HPDE6-E6E7 (cell line): Measurements from ENCODE around the gene DNAJC22.
"Not testable (repeated sequence)": the region's sequence is repeated elsewhere in the genome, so short reads cannot be mapped to it uniquely, and the experiment has no call there.

Experiments
- DNase-seq: peaks from one replicate; pipeline ENCODE4 v3.0.0; 2011; ENCODE audit warnings: missing footprints; ENCODE audit errors: extremely low spot score

Gene DNAJC22

DNA sequence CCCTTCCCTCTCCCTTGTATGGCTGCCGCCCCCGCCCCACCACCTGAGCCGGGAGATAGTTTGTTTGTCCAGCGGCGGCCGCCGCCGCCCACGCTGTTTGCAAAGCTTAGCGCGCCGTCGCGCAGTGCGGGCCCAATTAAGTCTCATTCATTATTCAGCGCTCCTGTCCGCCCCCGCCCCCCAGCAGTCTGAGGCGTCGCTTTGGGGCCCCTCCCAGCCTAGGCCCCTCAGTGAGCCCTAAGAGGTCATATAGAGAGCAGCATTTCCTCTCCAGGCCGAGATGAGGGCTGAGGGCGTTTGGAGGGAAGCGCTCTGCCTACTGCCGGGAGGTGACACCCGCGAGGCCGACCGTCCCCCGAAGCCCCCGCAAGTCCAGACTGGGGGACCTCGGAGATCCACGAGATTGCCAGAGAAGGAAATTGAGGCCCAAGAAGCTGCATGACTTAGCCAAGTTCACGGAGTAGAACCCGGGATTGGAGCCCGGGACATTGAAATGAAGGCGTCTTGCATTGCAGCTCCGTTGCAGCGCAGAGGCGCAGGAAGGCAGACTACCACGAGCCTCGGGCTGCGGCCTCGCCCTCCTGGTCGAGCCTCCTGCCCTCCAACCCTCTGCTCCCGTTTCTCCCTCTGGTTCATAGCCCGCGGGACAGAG is at the start of gene DNAJC22:
Gene DNAJC22, plus strand, starts transcription at position 230 of the 652 bp plus-strand sequence. CDS start 1,985 bp downstream, outside the sequence.
- no peak for DNase-seq

DNA sequence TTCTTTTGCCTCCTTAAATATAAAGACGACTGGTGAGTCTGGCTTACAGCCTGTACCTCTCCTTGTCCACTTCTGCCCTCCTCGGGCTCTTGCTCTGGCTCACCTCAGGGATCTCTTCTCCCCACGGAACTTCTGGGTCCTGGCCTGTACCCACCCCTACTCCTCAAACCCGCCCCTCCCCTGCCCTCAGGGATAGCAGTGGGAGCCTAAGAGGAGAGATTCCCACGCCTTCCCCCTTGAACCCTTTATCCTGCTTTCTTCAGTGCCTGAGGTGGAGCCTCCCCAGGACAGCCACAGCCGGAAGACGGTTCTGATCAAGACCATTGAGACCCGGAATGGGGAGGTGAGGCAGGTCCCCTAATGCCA is 49.0 kb upstream of the DNAJC22 start:
- DNase-seq = no peak

DNA sequence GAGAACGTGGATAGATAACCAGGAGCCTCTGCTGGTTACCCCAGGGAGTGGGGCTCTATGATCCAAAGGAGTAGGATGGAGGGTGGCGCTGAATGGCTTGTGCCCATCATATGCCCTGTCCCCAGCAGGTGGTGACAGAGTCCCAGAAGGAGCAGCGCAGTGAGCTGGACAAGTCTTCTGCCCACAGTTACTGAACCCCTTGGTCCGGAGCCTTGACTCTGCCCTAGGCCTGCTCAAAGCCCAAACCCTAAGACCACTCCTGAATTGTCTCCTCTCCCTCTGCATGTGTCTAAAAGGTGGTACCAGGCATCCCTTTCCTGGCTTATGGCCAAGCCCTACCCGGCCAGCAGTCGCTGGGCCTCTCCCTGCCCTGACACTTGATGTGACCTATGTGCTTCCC is 48.5 kb upstream of the DNAJC22 start:
- DNase-seq = no peak

DNA sequence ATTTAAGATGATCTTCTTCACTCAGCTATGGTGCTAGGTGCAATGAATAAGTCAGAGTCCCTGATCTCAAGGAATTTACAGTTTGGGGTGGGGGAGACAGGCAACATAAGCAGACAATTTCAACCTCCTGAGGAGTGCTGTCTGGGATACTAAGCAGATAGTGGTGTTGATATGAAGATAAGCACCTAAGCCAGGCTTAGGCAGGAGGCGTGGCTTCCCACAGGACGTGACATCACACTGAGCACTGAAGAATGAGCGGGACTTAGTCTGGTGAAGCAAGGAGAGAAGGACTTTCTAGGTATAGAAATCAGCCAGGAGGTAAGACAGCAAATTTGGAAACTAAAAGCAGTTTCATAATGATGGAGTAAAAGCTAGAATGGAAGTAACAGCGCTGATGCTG is 44.9 kb upstream of the DNAJC22 start:
- DNase-seq = no peak

DNA sequence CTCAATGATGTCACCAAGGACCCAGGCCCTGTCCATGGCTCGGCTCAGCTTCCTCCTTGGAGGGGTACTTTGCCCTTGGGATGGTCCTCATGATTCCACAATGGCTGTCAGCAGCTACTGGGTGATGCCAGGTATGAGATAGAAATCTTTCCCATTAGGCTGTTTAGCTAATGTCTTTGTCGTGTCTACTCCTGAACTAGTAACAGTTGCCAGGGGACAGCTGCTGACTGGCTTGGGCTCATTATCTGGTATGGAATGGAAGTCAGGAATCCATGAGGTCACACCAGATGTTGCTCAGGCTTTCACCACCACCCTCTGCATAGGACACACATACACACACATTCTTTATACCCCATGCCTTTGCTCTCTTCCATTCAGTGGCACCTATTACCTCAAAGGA is 42.5 kb upstream of the DNAJC22 start:
- no peak for DNase-seq

DNA sequence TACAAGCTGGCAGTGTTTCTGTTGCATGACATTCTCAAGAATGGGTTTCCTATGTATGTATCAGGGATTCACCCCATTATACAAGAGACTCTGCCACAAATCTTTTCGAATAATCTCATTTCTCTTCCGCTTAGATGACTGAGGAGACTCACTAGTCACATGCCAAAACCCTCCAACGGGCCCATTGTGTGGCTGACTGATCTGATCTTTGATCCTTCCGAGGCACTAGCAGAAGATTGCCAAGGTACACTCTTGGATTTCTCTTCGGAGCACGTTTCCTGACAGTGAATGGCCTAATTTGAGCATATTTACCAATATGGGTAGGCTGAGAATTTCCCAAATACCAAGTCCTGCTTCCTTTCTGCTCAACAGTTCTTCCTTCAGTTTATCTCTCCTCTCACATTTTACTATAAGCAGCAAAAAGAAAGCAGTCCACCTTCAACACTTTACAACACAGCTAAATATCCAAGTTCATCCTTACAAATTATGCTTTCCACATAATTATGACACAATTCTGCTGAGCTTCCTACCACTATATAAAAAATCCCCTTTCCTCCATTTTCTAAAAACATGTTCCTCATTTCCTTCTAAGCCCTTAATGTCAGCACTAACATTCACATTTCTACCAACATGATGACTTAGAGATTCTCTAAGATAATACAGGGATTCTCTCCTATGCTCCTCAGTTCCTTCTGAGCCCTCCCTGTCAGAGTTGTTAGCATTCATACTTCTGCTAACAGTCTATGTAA is 40.8 kb upstream of the DNAJC22 start:
- DNase-seq = no peak

DNA sequence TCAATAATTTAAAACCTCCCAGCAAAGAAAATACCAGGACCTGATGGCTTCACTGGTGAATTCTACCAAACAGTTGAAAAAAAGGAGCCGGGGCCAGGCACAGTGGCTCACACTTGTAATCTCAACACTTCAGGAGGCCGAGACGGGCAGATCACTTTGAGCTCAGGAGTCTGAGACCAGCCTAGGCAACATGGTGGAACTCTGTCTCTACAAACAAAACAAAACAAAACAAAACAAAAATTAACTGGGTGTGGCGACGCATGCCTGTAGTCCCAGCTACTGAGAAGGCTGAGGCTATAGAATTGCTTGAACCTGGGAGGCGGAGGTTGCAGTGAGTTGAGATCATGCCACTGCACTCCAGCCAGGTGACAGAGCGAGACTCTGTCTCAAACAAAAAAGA is 37.3 kb upstream of the DNAJC22 start:
- no peak for DNase-seq

DNA sequence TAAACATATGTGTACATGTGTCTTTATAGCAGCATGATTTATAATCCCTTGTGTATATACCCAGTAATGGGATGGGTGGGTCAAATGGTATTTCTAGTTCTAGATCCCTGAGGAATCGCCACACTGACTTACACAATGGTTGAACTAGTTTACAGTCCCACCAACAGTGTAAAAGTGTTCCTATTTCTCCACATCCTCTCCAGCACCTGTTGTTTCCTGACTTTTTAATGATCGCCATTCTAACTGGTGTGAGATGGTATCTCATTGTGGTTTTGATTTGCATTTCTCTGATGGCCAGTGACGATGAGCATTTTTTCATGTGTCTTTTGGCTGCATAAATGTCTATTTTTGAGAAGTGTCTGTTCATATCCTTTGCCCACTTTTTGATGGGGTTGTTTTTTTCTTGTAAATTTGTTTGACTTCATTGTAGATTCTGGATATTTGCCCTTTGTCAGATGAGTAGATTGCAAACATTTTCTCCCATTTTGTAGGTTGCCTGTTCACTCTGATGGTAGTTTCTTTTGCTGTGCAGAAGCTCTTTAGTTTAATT is 36.2 kb upstream of the DNAJC22 start:
- not testable (repeated sequence) for DNase-seq

DNA sequence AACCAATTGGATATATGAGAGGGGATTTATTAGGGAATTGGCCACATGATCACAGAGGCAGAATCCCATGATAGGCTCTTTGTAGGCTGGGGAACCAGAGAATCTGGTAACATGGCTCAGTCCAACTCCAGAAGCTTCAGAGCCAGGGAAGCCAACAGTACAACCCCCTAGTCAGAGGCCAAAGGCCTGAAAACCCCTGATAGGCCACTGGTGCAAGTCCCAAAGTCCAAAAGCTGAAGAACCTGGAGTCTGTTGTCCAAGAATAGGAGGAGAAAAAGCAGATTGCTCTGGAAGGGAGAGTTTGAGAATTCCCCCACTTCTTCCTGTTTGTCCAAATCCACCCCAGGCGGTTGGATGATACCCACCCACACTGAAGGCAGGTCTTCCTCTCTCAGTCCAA is 31.9 kb upstream of the DNAJC22 start:
- DNase-seq = no peak

DNA sequence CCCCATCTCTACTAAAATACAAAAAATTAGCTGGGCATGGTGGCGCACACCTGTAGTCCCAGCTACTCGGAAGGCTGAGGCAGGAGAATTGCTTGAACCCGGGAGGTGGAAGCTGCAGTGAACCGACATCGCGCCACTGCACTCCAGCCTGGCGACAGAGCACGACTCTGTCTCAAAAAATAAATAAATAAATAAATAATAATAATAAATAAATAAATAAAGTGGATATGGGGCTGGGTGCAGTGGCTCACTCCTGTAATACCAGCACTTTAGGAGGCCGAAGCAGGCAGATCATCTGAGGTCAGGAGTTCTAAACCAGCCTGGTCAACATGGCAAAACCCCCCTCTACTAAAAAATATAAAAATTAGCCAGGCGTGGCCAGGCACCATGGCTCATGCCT is 29.6 kb upstream of the DNAJC22 start:
- not testable (repeated sequence) for DNase-seq

DNA sequence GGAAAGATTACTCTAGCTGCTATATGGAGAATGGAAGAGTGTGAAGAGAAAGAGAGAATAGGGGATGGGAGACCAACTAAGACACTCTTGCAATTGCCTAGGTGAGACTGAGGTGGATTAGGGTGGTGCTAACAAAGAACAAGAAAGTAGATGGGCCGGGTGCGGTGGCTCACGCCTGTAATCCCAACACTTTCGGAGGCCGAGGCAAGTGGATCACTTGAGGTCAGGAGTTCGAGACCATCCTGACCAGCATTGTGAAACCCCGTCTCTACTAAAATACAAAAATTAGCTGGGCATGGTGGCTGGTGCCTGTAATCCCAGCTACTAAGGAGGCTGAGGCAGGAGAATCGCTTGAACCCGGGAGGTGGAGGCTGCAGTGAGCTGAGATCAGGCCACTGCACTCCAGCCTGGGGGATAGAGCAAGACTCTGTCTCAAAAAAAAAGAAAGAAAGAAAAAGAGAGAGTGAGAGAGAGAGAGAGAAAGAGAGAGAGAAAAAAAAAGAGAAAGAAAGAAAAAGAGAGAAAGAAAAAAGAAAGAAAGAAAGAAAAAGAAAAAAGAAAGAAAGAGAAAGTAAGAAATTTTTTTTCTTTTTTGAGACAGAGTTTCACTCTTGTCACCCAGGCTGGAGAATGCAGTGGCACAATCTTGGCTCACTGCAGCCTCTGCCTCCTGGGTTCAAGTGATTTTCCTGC is 26.1 kb upstream of the DNAJC22 start:
- not testable (repeated sequence) for DNase-seq

DNA sequence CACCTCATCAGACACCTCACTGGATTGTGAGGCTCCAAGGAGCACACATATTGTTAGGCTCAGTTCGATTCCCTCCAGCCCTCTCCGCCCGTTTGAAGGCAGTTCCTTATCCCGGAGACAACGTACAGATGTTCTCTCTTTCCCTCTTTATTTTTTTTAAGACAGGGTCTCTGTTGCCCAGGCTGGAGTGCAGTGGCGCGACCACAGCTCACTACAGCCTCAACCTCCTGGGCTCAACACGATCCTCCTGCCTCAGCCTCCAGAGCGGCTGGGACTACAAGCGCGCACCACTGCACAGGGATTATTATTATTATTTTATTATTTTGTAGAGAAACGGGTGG is 24.4 kb upstream of the DNAJC22 start:
- DNase-seq = no peak

DNA sequence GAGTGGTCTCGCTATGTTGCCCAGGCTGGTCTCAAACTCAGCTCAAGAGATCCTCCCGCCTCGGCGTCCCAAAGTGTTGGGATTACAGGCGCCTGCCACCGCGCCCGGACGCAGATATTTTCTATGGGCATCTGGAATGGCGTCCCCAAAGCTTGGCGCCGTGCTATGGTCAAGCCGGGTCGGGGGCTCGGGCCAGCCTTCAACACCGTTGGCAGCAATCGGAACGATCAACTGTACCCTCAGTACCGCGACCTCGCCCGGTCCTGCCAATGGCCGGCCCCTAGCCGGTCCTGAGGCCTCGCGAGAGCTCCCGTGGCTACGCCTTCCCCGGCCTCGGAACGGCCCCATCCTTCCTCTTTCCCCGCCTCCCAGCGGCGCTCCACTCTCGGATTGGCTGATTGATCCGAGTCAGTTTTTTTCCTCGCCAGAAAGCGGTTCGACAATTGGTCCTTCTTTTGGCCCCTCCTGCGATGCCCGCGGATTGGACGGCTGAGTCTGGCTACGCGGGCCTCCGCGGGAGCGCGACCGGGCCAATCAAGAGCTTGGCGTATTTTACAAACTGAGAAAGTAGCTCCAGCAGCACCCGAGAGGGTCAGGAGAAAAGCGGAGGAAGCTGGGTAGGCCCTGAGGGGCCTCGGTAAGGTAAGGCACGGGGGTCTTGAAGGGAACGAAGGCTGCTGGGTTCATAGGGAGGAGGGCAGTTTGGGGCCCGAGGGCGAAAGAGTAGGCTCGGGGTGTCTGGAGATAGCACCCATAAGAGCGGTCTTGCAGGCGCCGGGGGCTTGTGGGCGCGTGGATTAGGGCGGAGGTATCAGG is 23.8 kb upstream of the DNAJC22 start, which contains the start of gene TROAP:
Gene TROAP, plus strand, starts transcription at position 548 of the 816 bp plus-strand sequence. CDS start 354 bp downstream, outside the sequence.
- peak; percentile 99 for DNase-seq

DNA sequence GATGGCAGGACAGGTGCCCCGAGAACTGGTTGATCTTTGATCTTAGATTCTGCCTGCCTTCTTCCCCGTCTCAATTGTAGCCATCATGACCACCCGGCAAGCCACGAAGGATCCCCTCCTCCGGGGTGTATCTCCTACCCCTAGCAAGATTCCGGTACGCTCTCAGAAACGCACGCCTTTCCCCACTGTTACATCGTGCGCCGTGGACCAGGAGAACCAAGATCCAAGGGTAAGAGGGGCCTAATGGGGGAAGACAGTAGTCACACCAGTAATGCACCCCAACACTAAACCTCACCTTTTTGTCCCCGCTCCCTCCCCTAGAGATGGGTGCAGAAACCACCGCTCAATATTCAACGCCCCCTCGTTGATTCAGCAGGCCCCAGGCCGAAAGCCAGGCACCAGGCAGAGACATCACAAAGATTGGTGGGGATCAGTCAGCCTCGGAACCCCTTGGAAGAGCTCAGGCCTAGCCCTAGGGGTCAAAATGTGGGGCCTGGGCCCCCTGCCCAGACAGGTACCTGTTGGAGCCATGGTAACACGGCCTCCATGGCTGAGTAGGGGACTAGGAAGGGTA is 23.1 kb upstream of the DNAJC22 start:
- no peak for DNase-seq

DNA sequence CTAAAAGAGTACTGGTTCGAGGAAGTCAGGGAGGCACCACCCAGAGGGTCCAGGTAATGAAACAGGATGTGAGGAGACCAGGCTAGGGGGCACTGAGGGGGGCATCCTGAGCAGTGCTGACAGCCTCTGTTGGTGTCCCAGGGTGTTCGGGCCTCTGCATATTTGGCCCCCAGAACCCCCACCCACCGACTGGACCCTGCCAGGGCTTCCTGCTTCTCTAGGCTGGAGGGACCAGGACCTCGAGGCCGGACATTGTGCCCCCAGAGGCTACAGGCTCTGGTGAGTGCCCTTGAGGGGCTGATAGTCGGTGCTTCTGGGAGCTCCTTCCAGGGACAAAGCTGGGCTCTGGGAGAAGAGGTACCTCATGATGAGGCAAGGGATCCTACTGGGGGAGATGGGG is 21.1 kb upstream of the DNAJC22 start:
- no peak for DNase-seq

DNA sequence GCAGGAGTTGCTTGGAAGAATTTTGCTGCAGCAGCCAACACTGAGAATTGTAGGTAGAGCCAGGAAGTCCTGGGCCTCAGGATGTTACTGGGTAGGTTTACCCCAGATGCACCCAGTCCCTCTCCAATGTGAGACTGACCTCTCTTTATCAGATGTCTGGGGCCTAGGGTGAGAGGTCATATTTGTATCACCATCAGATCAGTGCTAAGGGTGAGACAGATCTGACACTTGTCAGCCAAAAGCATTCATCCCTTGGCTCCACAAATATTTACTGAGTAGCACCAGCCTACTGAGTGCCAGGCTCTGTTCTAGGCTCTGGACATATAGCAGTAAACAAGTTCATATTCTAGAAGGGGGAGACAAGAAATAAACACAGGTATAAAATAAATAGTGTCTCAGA is 19.3 kb upstream of the DNAJC22 start:
- no peak for DNase-seq

DNA sequence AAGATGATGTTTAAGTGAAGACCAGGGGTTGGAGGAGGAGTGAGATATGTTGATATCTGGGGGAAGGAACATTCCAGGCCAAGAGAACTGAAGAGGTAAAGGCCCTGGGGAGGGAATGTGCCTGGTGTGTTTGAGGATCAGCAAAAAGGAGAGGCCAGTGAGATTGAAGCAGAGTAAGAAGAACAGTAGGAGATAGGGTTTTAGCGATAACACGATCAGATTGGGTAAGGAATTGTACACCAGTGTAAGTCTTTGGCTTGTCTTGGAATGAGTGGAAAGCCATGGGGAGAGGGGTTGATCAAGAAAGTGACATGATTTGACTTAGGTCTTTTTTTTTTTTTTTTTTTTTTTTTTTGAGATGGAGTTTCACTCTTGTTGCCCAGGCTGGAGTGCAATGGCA is 18.8 kb upstream of the DNAJC22 start:
- DNase-seq = no peak

DNA sequence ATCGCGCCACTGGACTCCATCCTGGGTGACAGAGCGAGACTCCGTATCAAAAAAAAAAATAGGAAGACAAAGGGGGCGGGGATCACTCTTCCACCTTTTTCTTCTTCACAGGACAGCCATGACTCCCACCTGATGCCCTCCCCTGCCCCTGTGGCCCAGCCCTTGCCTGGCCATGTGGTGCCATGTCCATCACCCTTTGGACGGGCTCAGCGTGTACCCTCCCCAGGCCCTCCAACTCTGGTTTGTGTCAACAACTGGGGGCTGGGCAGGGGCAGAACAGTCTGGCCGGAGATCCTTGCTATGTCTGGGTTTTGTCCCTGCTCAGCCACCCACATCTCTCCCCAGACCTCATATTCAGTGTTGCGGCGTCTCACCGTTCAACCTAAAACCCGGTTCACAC is 17.9 kb upstream of the DNAJC22 start:
- no peak for DNase-seq

DNA sequence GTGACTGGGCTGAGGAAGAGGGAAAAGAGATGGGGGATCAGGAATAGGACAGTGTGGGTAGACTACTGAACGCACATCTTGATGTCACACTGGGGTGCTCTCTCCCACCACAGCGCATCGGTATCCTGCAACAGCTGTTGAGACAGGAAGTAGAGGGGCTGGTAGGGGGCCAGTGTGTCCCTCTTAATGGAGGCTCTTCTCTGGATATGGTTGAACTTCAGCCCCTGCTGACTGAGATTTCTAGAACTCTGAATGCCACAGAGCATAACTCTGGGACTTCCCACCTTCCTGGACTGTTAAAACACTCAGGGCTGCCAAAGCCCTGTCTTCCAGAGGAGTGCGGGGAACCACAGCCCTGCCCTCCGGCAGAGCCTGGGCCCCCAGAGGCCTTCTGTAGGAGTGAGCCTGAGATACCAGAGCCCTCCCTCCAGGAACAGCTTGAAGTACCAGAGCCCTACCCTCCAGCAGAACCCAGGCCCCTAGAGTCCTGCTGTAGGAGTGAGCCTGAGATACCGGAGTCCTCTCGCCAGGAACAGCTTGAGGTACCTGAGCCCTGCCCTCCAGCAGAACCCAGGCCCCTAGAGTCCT is 16.6 kb upstream of the DNAJC22 start:
- DNase-seq = no peak

DNA sequence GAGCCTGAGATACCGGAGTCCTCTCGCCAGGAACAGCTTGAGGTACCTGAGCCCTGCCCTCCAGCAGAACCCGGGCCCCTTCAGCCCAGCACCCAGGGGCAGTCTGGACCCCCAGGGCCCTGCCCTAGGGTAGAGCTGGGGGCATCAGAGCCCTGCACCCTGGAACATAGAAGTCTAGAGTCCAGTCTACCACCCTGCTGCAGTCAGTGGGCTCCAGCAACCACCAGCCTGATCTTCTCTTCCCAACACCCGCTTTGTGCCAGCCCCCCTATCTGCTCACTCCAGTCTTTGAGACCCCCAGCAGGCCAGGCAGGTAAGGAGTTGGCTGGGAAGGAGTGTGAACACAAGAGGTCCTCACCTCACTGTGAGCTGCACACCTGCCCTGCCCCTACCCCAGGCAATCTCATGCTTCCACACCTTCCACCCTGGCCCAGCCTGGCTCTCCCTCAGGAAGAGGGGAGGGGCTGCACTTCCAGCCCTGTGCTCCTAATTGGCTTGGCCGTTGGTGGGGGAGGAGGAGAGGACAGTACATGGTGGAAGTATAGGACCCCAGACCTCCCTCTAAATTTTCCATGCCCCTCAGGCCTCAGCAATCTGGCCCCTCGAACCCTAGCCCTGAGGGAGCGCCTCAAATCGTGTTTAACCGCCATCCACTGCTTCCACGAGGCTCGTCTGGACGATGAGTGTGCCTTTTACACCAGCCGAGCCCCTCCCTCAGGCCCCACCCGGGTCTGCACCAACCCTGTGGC is 15.9 kb upstream of the DNAJC22 start:
- DNase-seq = no peak
